Transverse colon (tissue), 4 donors: Measurements from ENCODE around the gene TLE5. TPM values are rescaled to one million over a fixed set of nuclear protein-coding genes. Genes with fewer than 3 reads are reported as not detected.

Source experiments
- DNase-seq: peaks from one replicate; pipeline ENCODE4 v3.0.0-alpha.2; 2019
- H3K27ac ChIP-seq, 4 donors: fragments of 200-600 bp; sonication (generic); 2 replicates each; pipeline ENCODE4 v1.5.1; 2016 to 2018; ENCODE audit warnings: inconsistent platforms in 4 of 4
- H3K27me3 ChIP-seq: fragments of 200-600 bp; sonication (generic); 2 replicates; pipeline ENCODE4 v1.5.1; 2017; ENCODE audit warnings: inconsistent platforms
- H3K36me3 ChIP-seq, 4 donors: fragments of 200-600 bp; sonication (generic); 2 replicates each; pipeline ENCODE4 v1.5.1; 2017 to 2019; ENCODE audit warnings: inconsistent platforms in 4 of 4
- H3K4me1 ChIP-seq, 4 donors: fragments of 200-600 bp; sonication (generic); 2 replicates each; pipeline ENCODE4 v1.5.1; 2017 to 2020; ENCODE audit warnings: inconsistent platforms in 4 of 4
- H3K4me3 ChIP-seq, 4 donors: fragments of 200-600 bp; sonication (generic); 1 replicate in 1 of 4; 2 replicates in 3 of 4; pipeline versions ENCODE4 v1.5.1 to v1.6.1; 2017 to 2019; ENCODE audit warnings: inconsistent platforms in 4 of 4
- H3K9me3 ChIP-seq, 2 donors: fragments of 200-600 bp; sonication (generic); 2 replicates each; pipeline ENCODE4 v1.5.1; 2017 to 2019; ENCODE audit warnings: inconsistent platforms in 2 of 2
- EP300 ChIP-seq: sonication (generic); formaldehyde crosslinking; IDR thresholded peaks from one replicate; pipeline ENCODE4 v1.6.1; 2017; ENCODE audit warnings: antibody characterized with exemption, low read depth
- POLR2A ChIP-seq: fragments of 450-650 bp; IDR thresholded peaks from one replicate; pipeline ENCODE4 v1.6.1; 2016; ENCODE audit warnings: antibody characterized with exemption, mild to moderate bottlenecking, moderate library complexity
- POLR2AphosphoS5 ChIP-seq, 3 donors: sonication (generic); formaldehyde crosslinking; IDR thresholded peaks; one replicate each; pipeline ENCODE4 v1.6.1; 2016; ENCODE audit warnings: antibody characterized with exemption in 3 of 3
- WGBS, 2 donors: methylation state at CpG; one replicate each; pipeline ENCODE4 v1.1.5; 2018; ENCODE audit warnings: low coverage in 1 of 2; 5-methylcytosine and 5-hydroxymethylcytosine counted together
- in situ Hi-C, 4 donors: fragments of 200-750 bp; cut with MboI; loops; one replicate each; pipeline versions ENCODE4 v1.15.0 to v1.15.1; 2017; ENCODE audit warnings: low sequenced_read_pairs in 3 of 4, low pct_ligation_motif_present in 1 of 4, low pct_unique_long_range_greater_than_20kb in 1 of 4
- intact Hi-C: fragments of 100-400 bp; cut with DNase I; formaldehyde crosslinking; loops from one replicate; pipeline ENCODE4 v1.15.1; 2023; ENCODE audit warnings: low total_unique reads
- total RNA-seq, 4 donors: library from RNA; depleted of rRNA; stranded (reverse); fragments of >200 nt; gene quantifications; one replicate each; pipeline ENCODE4 v1.1.0, GENCODE V29; 2016
- TF ChIP-seq, protein P1 (sequence below), 5 experiments: fragments of 200-600 bp in 3 of 5; fragments of 450-650 bp in 2 of 5; sonication (generic) in 3 of 5; IDR thresholded peaks; 1 replicate in 2 of 5; 2 replicates in 3 of 5; pipeline ENCODE4 v1.5.1; 2016 to 2017; ENCODE audit warnings: antibody characterized with exemption in 5 of 5, inconsistent platforms in 3 of 5, mild to moderate bottlenecking in 2 of 5, moderate library complexity in 1 of 5

Gene TLE5
- total RNA-seq, 4 donors from 2014 or later: 307 to 561 (median 400) TPM

DNA sequence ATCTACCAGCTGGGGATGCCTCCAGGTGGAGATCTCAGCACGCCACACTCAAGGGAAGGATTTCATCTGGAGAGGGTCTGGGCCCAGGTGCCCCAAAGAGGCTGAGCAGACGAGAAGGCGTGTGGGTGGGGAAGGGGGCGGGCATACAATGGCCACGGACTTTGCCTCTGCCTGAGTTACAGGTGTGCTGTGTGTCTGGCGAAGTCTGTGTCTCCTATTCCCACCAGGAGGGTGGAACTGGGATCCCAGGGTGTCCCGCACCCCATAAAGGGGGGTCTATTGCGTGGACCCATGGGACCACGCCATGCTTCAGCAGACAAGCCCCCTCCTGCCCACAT is 36.8 kb downstream of the TLE5 start:
- in situ Hi-C loops (no loop called here), intact Hi-C loops (no loop called here)
- Histone ChIP-seq H3K27me3 (peaks cover 4% of the 10 kb centered on the region), H3K27ac (peak overlapping the region; percentile 47 to 67 (median 62)), H3K36me3 (no peaks in the 10 kb centered on the region), H3K9me3 (no peaks in the 10 kb centered on the region), H3K4me3 (peak overlapping the region in 2 of 4 donors; percentile 4 to 5), H3K4me1 (peaks cover 3 to 25% (median 17%) of the 10 kb centered on the region in 4 donors)
- 38% methylated on average over 9 of the region's 9 CpGs; no CpG with 5 or more reads in 1 of the 2 donors for WGBS, 2 donors
- TF ChIP-seq EP300 (no peak), POLR2AphosphoS5 (IDR thresholded peaks at IDR 0.05) (no peak), POLR2A (no peak)
- TF ChIP-seq, protein P1, sequence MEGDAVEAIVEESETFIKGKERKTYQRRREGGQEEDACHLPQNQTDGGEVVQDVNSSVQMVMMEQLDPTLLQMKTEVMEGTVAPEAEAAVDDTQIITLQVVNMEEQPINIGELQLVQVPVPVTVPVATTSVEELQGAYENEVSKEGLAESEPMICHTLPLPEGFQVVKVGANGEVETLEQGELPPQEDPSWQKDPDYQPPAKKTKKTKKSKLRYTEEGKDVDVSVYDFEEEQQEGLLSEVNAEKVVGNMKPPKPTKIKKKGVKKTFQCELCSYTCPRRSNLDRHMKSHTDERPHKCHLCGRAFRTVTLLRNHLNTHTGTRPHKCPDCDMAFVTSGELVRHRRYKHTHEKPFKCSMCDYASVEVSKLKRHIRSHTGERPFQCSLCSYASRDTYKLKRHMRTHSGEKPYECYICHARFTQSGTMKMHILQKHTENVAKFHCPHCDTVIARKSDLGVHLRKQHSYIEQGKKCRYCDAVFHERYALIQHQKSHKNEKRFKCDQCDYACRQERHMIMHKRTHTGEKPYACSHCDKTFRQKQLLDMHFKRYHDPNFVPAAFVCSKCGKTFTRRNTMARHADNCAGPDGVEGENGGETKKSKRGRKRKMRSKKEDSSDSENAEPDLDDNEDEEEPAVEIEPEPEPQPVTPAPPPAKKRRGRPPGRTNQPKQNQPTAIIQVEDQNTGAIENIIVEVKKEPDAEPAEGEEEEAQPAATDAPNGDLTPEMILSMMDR (IDR thresholded peaks at IDR 0.05): no peak
- peak; percentile 67 for DNase-seq

GRCh38 chr19:3024870-3025548 is 37.3 kb downstream of the TLE5 start:
- H3K4me1 ChIP-seq: peaks cover 3 to 25% (median 17%) of the 10 kb centered on the region in 4 donors
- H3K27me3 ChIP-seq: peaks cover 4% of the 10 kb centered on the region
- intact Hi-C loops: no loop called here
- H3K27ac ChIP-seq: peak overlapping the region; percentile 47 to 67 (median 62)
- in situ Hi-C loops: no loop called here
- H3K36me3 ChIP-seq: no peaks in the 10 kb centered on the region
- TF ChIP-seq, protein P1 (IDR thresholded peaks at IDR 0.05): no peak
- TF ChIP-seq EP300 (no peak), POLR2A (no peak)
- 42% methylated on average over 29 of the region's 30 CpGs; no CpG with 5 or more reads in 1 of the 2 donors for WGBS, 2 donors
- H3K4me3 ChIP-seq: peak overlapping the region in 3 of 4 donors; percentile 4 to 15 (median 5)
- no peaks in the 10 kb centered on the region for H3K9me3 ChIP-seq
- DNase-seq: peak; percentile 41

- H3K4me1 ChIP-seq: peaks cover 3 to 22% (median 14%) of the 10 kb centered on the region in 4 donors
- peak overlapping the region in 3 of 4 donors; percentile 47 to 67 (median 60) for H3K27ac ChIP-seq
- in situ Hi-C loops: no loop called here
- WGBS, 2 donors: 28% methylated on average over 5 of the region's 5 CpGs; no CpG with 5 or more reads in 1 of the 2 donors
- peaks cover 4% of the 10 kb centered on the region for H3K27me3 ChIP-seq
- TF ChIP-seq POLR2A: no peak
- no peak for TF ChIP-seq EP300
- TF ChIP-seq POLR2AphosphoS5 (IDR thresholded peaks at IDR 0.05): no peak
- TF ChIP-seq, protein P1 (IDR thresholded peaks at IDR 0.05): no peak
- H3K36me3 ChIP-seq: no peaks in the 10 kb centered on the region
- no peak for DNase-seq
- H3K4me3 ChIP-seq: peak overlapping the region in 3 of 4 donors; percentile 4 to 15 (median 5)
- intact Hi-C loops: no loop called here
- H3K9me3 ChIP-seq: no peaks in the 10 kb centered on the region
Observed at GRCh38 chr19:3024509-3024869, 37.8 kb downstream of the TLE5 start.

DNA sequence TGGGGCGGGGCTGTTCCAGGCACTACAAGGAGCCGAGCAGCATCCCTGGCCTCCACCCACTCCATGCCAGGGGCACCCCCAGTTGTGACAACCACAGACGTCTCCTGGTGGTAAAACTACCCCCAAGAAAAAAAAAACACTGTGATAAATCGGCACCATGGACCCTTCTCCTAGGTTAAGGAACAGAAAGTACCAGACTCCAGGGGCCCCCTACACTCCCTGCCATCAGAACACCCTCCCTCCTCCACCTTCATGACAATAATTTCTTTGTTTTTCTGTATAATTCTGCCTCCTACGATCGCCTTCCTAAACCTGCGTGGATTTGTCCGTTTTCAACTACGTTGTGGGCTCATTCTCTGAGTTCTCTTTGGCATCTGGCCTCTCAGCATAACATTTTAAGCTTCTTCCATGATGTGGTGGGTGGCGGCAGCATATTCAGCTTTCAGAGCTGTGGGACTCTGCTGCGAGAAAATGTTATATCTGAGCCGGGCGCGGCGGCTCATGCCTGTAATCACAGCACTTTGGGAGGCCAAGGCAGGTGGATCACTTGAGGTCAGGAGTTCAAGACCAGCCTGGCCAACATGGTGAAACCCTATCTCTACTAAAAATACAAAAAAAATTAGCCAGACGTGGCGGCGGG is 41.9 kb downstream of the TLE5 start:
- Histone ChIP-seq H3K27ac (no peak overlapping the region), H3K9me3 (no peaks in the 10 kb centered on the region), H3K27me3 (no peaks in the 10 kb centered on the region), H3K4me3 (no peak overlapping the region), H3K36me3 (no peaks in the 10 kb centered on the region), H3K4me1 (peaks cover 0 to 6% (median 2%) of the 10 kb centered on the region in 4 donors)
- intact Hi-C loops (no loop called here), in situ Hi-C loops (no loop called here)
- no peak for DNase-seq
- TF ChIP-seq, protein P1 (IDR thresholded peaks at IDR 0.05): no peak
- TF ChIP-seq POLR2A: no peak
- no peak for TF ChIP-seq POLR2AphosphoS5 (IDR thresholded peaks at IDR 0.05)
- TF ChIP-seq EP300: no peak
- 72 to 83% methylated on average over 7 to 18 of the region's 18 CpGs for WGBS, 2 donors
